PFSK-1 (cell line): Measurements from ENCODE around the gene GKN2.

ENCODE experiments used
- POLR2AphosphoS5 ChIP-seq: IDR thresholded peaks from 2 replicates; pipeline ENCODE4 v1.6.1; 2012; ENCODE audit warnings: low read depth, mild to moderate bottlenecking, control low read depth, low read length, moderate library complexity
- REST ChIP-seq, 2 experiments: IDR thresholded peaks; 2 replicates each; pipeline versions ENCODE4 v1.6.1 to v1.8.0; 2011 to 2012; ENCODE audit warnings: low read depth in 2 of 2, low read length in 2 of 2, control low read depth in 1 of 2, inconsistent platforms in 1 of 2, mild to moderate bottlenecking in 1 of 2, moderate library complexity in 1 of 2; ENCODE audit not compliant: insufficient read depth in 1 of 2
- TAF1 ChIP-seq: IDR thresholded peaks from 2 replicates; pipeline ENCODE4 v1.6.1; 2012; ENCODE audit warnings: low read length, control low read depth, borderline replicate concordance; ENCODE audit not compliant: insufficient read depth

GRCh38 chr2:68916226-68916625 lies 36.5 kb downstream of the GKN2 start:
- TF ChIP-seq TAF1 = no peak
- TF ChIP-seq REST (IDR thresholded peaks at IDR 0.05; ENCODE audit: insufficient read depth in 1 of 2, low read depth in 2 of 2, low read length in 2 of 2) = no peak
- TF ChIP-seq POLR2AphosphoS5 = no peak
